H7 (cell line): Measurements from ENCODE around the gene INTS6. TPM values are rescaled to one million over a fixed set of nuclear protein-coding genes. Genes with fewer than 3 reads are reported as not detected.

Experiments used
- DNase-seq: peaks from one replicate; pipeline ENCODE4 v3.0.0; 2012
- H3K27me3 ChIP-seq: 2 replicates; pipeline ENCODE4 v1.6.0; 2011; ENCODE audit warnings: mild to moderate bottlenecking, low read length; ENCODE audit not compliant: control insufficient read depth, insufficient read depth
- H3K36me3 ChIP-seq: replicated peaks from 2 replicates; pipeline ENCODE4 v1.5.1; 2011; ENCODE audit warnings: low read length; ENCODE audit not compliant: control insufficient read depth, insufficient read depth
- H3K4me3 ChIP-seq: 2 replicates; pipeline ENCODE4 v1.5.1; 2011; ENCODE audit warnings: low read depth, mild to moderate bottlenecking, control low read depth, low read length, moderate library complexity; ENCODE audit not compliant: insufficient read depth
- total RNA-seq: library from RNA; depleted of rRNA; stranded (reverse); fragments of >200 nt; shearing (Covaris generic); gene quantifications from 2 replicates; pipeline ENCODE4 v1.2.3, GENCODE V29; 2014

Gene INTS6
- total RNA-seq, 1 experiment from 2014 or later, result 24.9 TPM

- Histone ChIP-seq H3K36me3 (no peaks in the 10 kb centered on the region), H3K4me3 (no peak overlapping the region), H3K27me3 (no peaks in the 10 kb centered on the region)
- DNase-seq, result no peak
Observed at GRCh38 chr13:51477149-51477548, 24.3 kb upstream of the INTS6 start.

GRCh38 chr13:51475727-51476501 lies 23.1 kb upstream of the INTS6 start:
- no peak for DNase-seq
- Histone ChIP-seq H3K4me3 (no peak overlapping the region), H3K36me3 (no peaks in the 10 kb centered on the region), H3K27me3 (no peaks in the 10 kb centered on the region)

- Histone ChIP-seq H3K27me3 (no peaks in the 10 kb centered on the region), H3K36me3 (no peaks in the 10 kb centered on the region), H3K4me3 (no peak overlapping the region)
- no peak for DNase-seq
Observed at GRCh38 chr13:51469790-51470189, 17.0 kb upstream of the INTS6 start.

DNA sequence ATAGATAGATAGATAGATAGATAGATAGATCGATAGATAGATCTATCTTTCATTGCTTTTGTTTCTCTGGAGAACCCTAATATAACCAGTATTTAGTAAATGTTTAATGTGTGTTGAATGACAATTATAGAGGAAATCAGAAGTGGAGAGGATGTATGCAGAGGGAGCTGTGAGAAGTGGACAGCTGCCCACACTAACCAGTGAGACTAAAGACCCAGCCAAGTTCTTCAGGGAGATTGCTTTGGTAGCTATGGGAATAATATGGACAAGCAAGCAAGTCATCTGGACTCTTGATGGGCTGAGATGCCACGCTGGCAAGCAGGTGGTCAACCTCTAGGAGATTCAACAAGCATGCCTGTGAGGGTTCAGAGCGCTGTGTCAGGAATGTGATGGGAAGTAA lies 14.9 kb upstream of the INTS6 start:
- Histone ChIP-seq H3K27me3 (no peaks in the 10 kb centered on the region), H3K4me3 (no peak overlapping the region), H3K36me3 (no peaks in the 10 kb centered on the region)
- no peak for DNase-seq

DNA sequence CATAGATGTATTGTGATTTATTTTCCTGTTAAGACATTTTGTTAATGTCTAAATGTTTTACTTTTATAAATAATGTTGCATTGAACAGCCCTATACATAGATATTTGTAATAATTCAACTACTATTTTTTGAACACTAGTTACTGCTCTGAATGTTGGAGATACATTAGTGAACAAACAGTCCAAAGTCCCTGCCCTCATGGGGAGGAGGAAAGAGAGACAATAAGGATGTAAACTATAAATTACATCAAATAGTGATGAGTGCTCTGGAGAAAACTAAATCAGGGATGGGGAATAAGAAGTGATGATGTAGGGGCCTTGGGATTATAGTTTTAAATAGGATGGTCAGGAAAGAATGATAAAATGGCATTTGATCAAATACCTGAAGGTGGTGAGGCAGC lies 12.3 kb upstream of the INTS6 start:
- DNase-seq, result no peak
- Histone ChIP-seq H3K27me3 (no peaks in the 10 kb centered on the region), H3K36me3 (no peaks in the 10 kb centered on the region), H3K4me3 (no peak overlapping the region)

- Histone ChIP-seq H3K4me3 (no peak overlapping the region), H3K27me3 (no peaks in the 10 kb centered on the region), H3K36me3 (no peaks in the 10 kb centered on the region)
- no peak for DNase-seq
Observed at GRCh38 chr13:51457086-51457815, 4.4 kb upstream of the INTS6 start.

DNA sequence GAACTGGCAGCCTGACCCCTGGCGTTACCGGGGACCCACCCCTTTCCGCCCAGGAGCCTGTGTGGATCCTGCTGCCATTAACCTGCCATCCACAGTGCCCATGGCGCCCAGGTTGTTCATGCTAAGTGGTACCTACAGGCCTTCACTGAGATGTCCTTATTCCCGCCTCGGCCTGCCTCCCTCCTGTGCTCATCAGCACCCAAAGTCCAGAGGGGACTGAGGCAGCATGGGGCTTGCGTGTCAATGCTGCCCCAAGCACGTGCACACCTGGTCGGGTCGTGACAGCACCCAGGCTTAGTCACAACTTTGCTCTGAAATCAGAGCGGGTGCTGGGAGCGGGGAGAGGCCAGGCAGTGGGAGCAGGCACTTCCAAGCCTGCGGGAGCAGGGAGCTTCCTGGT lies 3.7 kb upstream of the INTS6 start:
- no peaks in the 10 kb centered on the region for H3K27me3 ChIP-seq
- H3K36me3 ChIP-seq, result no peaks in the 10 kb centered on the region
- H3K4me3 ChIP-seq, result no peak overlapping the region
- DNase-seq, result no peak

- no peak overlapping the region for H3K4me3 ChIP-seq
- no peaks in the 10 kb centered on the region for H3K27me3 ChIP-seq
- no peak for DNase-seq
- peaks cover 2% of the 10 kb centered on the region; the same call in 1 of the 2 replicates for H3K36me3 ChIP-seq
Observed at GRCh38 chr13:51455532-51455931, 2.7 kb upstream of the INTS6 start.

DNA sequence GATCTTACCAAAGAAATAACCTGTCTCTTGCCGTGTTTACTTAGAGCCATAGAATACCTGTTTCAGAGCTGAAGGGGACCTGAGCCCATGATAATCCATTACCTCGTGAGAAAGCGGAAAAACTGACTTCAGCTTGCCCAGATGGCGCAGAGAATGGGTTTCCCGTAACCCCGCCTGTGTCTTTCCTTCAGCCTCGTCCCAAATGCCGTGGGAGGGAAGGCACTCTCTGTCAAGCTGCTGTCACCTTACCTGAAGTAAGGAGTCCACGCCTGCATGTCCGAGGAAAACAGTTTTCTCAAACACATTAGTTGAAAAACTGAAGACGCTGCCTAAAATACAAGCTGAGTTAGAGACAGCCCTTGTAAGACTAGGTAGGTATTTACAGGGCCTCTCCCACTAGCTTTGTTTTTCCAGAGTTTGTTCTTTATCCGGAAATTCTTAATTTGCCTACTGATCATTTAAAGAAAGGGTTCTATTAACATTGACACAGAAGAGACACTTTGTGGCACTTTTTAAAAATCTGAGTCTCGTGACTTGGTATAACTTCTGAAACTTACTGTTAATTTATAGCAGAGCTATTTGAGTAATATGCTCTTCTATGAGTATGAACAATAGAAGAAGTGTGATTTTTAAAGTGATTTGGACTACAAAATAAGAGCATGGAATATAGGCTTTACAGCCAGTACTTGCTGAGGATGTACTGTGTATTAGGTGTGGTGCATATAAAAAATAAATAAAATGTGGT lies 1.3 kb upstream of the INTS6 start:
- no peaks in the 10 kb centered on the region for H3K27me3 ChIP-seq
- H3K4me3 ChIP-seq, result peak overlapping the region; percentile 79
- peaks cover 5% of the 10 kb centered on the region; the same call in 1 of the 2 replicates for H3K36me3 ChIP-seq
- DNase-seq, result peak; percentile 43

- Histone ChIP-seq H3K27me3 (no peaks in the 10 kb centered on the region), H3K4me3 (peak overlapping the region; percentile 79), H3K36me3 (peaks cover 5% of the 10 kb centered on the region; the same call in 1 of the 2 replicates)
- DNase-seq, result peak; percentile 98
Observed at GRCh38 chr13:51453207-51453958, 547 bp upstream of the INTS6 start.

- Histone ChIP-seq H3K36me3 (peaks cover 5% of the 10 kb centered on the region; the same call in 1 of the 2 replicates), H3K4me3 (peak overlapping the region; percentile 97), H3K27me3 (no peaks in the 10 kb centered on the region)
- DNase-seq, result peak; percentile 83
Observed at GRCh38 chr13:51451467-51452360, 1.1 kb downstream of the INTS6 start.

GRCh38 chr13:51451134-51451466 lies 1.7 kb downstream of the INTS6 start:
- H3K36me3 ChIP-seq, result peaks cover 5% of the 10 kb centered on the region; the same call in 1 of the 2 replicates
- peak overlapping the region; percentile 97 for H3K4me3 ChIP-seq
- no peak for DNase-seq
- H3K27me3 ChIP-seq, result no peaks in the 10 kb centered on the region

GRCh38 chr13:51449018-51449417 lies 3.8 kb downstream of the INTS6 start:
- no peak for DNase-seq
- Histone ChIP-seq H3K36me3 (peaks cover 5% of the 10 kb centered on the region; the same call in 1 of the 2 replicates), H3K27me3 (no peaks in the 10 kb centered on the region), H3K4me3 (no peak overlapping the region)
